HEK293 (cell line): ENCODE results near the gene DHRS12.

Source experiments
- CTCF ChIA-PET: fragments of 350-600 bp; formaldehyde crosslinking; extraction: SDS; loops from one replicate; lab custom pipeline; 2021; ENCODE audit warnings: antibody characterized with exemption; lab: Yijun Ruan, JAX
- POLR2A ChIA-PET: fragments of 300-600 bp; formaldehyde crosslinking; extraction: SDS; loops from one replicate; lab custom pipeline; 2020; ENCODE audit warnings: antibody characterized with exemption, inconsistent platforms; lab: Yijun Ruan, JAX
- H3K27ac ChIP-seq: fragments of 200-500 bp; sonication (Bioruptor generic); 2 replicates; pipeline ENCODE4 v1.5.1; 2014; ENCODE audit warnings: low read depth, low read length, control low read depth, inconsistent platforms; ENCODE audit errors: extremely low read depth
- H3K36me3 ChIP-seq, 2 experiments: fragments of 200-500 bp in 1 of 2; sonication (Bioruptor generic) in 1 of 2; 1 replicate in 1 of 2; 2 replicates in 1 of 2; pipeline ENCODE4 v1.5.1; 2014 to 2017; ENCODE audit warnings: inconsistent platforms in 2 of 2, low read length in 2 of 2; ENCODE audit not compliant: control insufficient read depth in 2 of 2, insufficient read depth in 1 of 2
- H3K4me1 ChIP-seq: fragments of 200-500 bp; sonication (Bioruptor generic); 2 replicates; pipeline ENCODE4 v1.5.1; 2014; ENCODE audit warnings: mild to moderate bottlenecking, low read length, inconsistent platforms; ENCODE audit not compliant: control insufficient read depth, insufficient read depth
- H3K4me3 ChIP-seq: 2 replicates; pipeline ENCODE4 v1.5.1; 2011; ENCODE audit warnings: low read depth, mild to moderate bottlenecking, control low read depth, low read length, moderate library complexity
- H3K9me3 ChIP-seq: fragments of 200-500 bp; sonication (Bioruptor generic); 2 replicates; pipeline ENCODE4 v1.5.1; 2014; ENCODE audit warnings: low read depth, low read length, inconsistent platforms; ENCODE audit not compliant: control insufficient read depth, insufficient read depth
- MEIS1 ChIP-seq: sonication (generic); formaldehyde crosslinking; IDR thresholded peaks from 2 replicates; pipeline ENCODE4 v1.8.1; 2022; ENCODE audit warnings: missing genetic modification reagents, mild to moderate bottlenecking, borderline replicate concordance
- SP3 ChIP-seq: fragments of 450-650 bp; formaldehyde crosslinking; IDR thresholded peaks from 2 replicates; pipeline ENCODE4 v1.5.1; 2016; ENCODE audit warnings: missing biosample characterization, missing genetic modification characterization
- ZNF169 ChIP-seq: fragments of 450-650 bp; formaldehyde crosslinking; IDR thresholded peaks from 2 replicates; pipeline ENCODE4 v1.5.1; 2016; ENCODE audit warnings: missing biosample characterization, missing genetic modification characterization
- ZNF175 ChIP-seq: fragments of 450-650 bp; formaldehyde crosslinking; IDR thresholded peaks from 2 replicates; pipeline ENCODE4 v1.5.1; 2016; ENCODE audit warnings: missing biosample characterization, missing genetic modification characterization
- ZNF184 ChIP-seq: fragments of 450-650 bp; IDR thresholded peaks from 2 replicates; pipeline ENCODE4 v1.5.1; 2018; ENCODE audit warnings: missing biosample characterization, mild to moderate bottlenecking, missing genetic modification characterization
- ZNF529 ChIP-seq: fragments of 450-650 bp; formaldehyde crosslinking; IDR thresholded peaks from 2 replicates; pipeline ENCODE4 v1.5.1; 2017; ENCODE audit warnings: missing genetic modification characterization, missing biosample characterization; ENCODE audit not compliant: insufficient replicate concordance
- ZNF530 ChIP-seq: fragments of 450-650 bp; formaldehyde crosslinking; IDR thresholded peaks from 2 replicates; pipeline ENCODE4 v1.5.1; 2016; ENCODE audit warnings: low read depth, missing biosample characterization, missing genetic modification characterization
- ZNF544 ChIP-seq: fragments of 450-650 bp; formaldehyde crosslinking; IDR thresholded peaks from 2 replicates; pipeline ENCODE4 v1.5.0; 2017; ENCODE audit warnings: missing biosample characterization, missing genetic modification characterization
- ZNF548 ChIP-seq: fragments of 450-650 bp; formaldehyde crosslinking; IDR thresholded peaks from 2 replicates; pipeline ENCODE4 v1.5.1; 2016; ENCODE audit warnings: missing biosample characterization, missing genetic modification characterization
- ZNF558 ChIP-seq: fragments of 450-650 bp; formaldehyde crosslinking; IDR thresholded peaks from 2 replicates; pipeline ENCODE4 v1.5.1; 2016; ENCODE audit warnings: missing biosample characterization, missing genetic modification characterization
- ZNF600 ChIP-seq: fragments of 450-650 bp; formaldehyde crosslinking; IDR thresholded peaks from 2 replicates; pipeline ENCODE4 v1.5.1; 2016; ENCODE audit warnings: missing biosample characterization, missing genetic modification characterization
- ZNF660 ChIP-seq: fragments of 450-650 bp; IDR thresholded peaks from 2 replicates; pipeline ENCODE4 v1.5.1; 2018; ENCODE audit warnings: missing biosample characterization, mild to moderate bottlenecking, missing genetic modification characterization
- ZNF701 ChIP-seq: fragments of 450-650 bp; formaldehyde crosslinking; IDR thresholded peaks from 2 replicates; pipeline ENCODE4 v1.5.1; 2016; ENCODE audit warnings: missing biosample characterization, missing genetic modification characterization
- ZNF747 ChIP-seq: fragments of 450-650 bp; formaldehyde crosslinking; IDR thresholded peaks from 2 replicates; pipeline ENCODE4 v1.5.1; 2016; ENCODE audit warnings: missing biosample characterization, missing genetic modification characterization
- ZNF785 ChIP-seq: fragments of 450-650 bp; formaldehyde crosslinking; IDR thresholded peaks from 2 replicates; pipeline ENCODE4 v1.5.1; 2016; ENCODE audit warnings: missing biosample characterization, missing genetic modification characterization
- ZNF791 ChIP-seq: fragments of 450-650 bp; formaldehyde crosslinking; IDR thresholded peaks from 2 replicates; pipeline ENCODE4 v1.5.1; 2016; ENCODE audit warnings: missing biosample characterization, missing genetic modification characterization
- TF ChIP-seq, protein P1 (sequence below): fragments of 450-650 bp; formaldehyde crosslinking; IDR thresholded peaks from 2 replicates; pipeline ENCODE4 v1.5.1; 2016; ENCODE audit warnings: missing biosample characterization, missing genetic modification characterization, borderline replicate concordance
- TF ChIP-seq, protein P2 (sequence below): sonication (generic); formaldehyde crosslinking; IDR thresholded peaks from 2 replicates; pipeline ENCODE4 v1.8.1; 2022; ENCODE audit warnings: mild to moderate bottlenecking, moderate library complexity, missing genetic modification reagents
- TF ChIP-seq, protein P3 (sequence below): fragments of 450-650 bp; formaldehyde crosslinking; IDR thresholded peaks from 2 replicates; pipeline ENCODE4 v1.5.1; 2016; ENCODE audit warnings: missing biosample characterization, missing genetic modification characterization

Gene DHRS12

DNA sequence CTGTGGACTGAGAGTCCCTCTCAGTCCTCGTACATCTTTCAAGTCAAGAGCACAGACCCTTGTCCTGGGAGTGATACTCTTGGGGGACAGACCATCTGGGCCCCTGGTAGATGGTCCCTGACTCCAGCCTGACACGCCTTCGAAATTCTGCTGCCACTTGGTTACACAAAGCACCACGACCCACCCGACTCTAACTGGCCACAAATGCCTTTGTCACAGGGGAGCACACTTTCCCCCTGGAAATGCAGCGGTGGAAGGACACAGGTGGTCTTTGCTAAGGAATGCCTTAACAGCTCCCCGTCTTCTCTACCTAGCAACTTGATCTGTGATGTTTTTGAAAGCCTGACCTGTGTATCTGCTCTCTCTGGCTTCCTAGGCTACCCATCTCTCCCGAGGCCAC is 13.8 kb upstream of the DHRS12 start (continued):
- TF ChIP-seq, protein P1, sequence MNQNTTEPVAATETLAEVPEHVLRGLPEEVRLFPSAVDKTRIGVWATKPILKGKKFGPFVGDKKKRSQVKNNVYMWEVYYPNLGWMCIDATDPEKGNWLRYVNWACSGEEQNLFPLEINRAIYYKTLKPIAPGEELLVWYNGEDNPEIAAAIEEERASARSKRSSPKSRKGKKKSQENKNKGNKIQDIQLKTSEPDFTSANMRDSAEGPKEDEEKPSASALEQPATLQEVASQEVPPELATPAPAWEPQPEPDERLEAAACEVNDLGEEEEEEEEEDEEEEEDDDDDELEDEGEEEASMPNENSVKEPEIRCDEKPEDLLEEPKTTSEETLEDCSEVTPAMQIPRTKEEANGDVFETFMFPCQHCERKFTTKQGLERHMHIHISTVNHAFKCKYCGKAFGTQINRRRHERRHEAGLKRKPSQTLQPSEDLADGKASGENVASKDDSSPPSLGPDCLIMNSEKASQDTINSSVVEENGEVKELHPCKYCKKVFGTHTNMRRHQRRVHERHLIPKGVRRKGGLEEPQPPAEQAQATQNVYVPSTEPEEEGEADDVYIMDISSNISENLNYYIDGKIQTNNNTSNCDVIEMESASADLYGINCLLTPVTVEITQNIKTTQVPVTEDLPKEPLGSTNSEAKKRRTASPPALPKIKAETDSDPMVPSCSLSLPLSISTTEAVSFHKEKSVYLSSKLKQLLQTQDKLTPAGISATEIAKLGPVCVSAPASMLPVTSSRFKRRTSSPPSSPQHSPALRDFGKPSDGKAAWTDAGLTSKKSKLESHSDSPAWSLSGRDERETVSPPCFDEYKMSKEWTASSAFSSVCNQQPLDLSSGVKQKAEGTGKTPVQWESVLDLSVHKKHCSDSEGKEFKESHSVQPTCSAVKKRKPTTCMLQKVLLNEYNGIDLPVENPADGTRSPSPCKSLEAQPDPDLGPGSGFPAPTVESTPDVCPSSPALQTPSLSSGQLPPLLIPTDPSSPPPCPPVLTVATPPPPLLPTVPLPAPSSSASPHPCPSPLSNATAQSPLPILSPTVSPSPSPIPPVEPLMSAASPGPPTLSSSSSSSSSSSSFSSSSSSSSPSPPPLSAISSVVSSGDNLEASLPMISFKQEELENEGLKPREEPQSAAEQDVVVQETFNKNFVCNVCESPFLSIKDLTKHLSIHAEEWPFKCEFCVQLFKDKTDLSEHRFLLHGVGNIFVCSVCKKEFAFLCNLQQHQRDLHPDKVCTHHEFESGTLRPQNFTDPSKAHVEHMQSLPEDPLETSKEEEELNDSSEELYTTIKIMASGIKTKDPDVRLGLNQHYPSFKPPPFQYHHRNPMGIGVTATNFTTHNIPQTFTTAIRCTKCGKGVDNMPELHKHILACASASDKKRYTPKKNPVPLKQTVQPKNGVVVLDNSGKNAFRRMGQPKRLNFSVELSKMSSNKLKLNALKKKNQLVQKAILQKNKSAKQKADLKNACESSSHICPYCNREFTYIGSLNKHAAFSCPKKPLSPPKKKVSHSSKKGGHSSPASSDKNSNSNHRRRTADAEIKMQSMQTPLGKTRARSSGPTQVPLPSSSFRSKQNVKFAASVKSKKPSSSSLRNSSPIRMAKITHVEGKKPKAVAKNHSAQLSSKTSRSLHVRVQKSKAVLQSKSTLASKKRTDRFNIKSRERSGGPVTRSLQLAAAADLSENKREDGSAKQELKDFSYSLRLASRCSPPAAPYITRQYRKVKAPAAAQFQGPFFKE (tag by site-specific recombination): no peak
- no peak for TF ChIP-seq ZNF544 (tag by site-specific recombination)
- TF ChIP-seq, all 188 proteins: peak for 0

DNA sequence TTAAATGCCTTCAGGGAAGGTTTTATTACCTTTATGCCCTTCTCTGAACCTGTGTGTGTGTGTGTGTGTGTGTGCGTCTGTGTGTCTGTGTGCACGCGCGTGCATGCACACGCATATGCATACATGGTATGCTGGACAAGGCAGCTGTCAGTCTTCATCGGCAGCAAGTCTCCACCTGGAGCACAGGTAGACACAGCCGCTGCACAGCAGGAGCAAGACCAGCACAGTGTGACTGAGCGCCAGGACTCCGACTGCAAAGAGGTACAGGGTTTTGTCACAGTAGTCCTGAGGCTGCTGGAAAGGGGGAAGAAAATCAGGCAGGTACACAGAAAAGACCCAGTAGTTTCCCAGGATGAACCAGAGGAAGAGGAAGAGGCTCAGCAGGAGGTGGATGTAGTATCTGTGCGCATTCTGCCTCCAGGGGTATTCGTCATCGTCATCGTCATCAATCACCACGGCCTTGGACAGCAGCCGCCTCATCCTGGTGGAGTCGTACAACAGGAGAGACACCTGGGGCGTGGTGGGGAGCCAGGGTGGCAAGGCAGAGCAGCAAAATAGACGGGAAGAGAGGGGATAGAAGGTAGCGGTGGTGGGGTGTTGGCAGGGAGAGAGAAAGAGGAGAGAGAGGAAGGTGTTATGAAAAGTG is 12.8 kb upstream of the DHRS12 start:
- CTCF ChIA-PET: interaction anchor here (0.7 to 3.7 kb wide), 7 partner anchors 11 to 311 kb away, joined by 3 to 30 read pairs (median 8); partner anchors contain the start of gene NEK5
- TF ChIP-seq ZNF558 (tag by site-specific recombination) (no peak), MEIS1 (CRISPR knock-in tag) (0 out of 2 replicates have a peak, but pooled peaks have one; percentile 64), SP3 (tag by site-specific recombination) (no peak), ZNF791 (tag by site-specific recombination) (no peak), ZNF529 (tag by site-specific recombination) (no peak), ZNF660 (tag by site-specific recombination) (no peak)
- TF ChIP-seq, all 188 proteins: peak for 1
- H3K27ac ChIP-seq: no peak overlapping the region
- POLR2A ChIA-PET: no interaction called here
- H3K4me1 ChIP-seq: no peaks in the 10 kb centered on the region
- no peaks in the 10 kb centered on the region for H3K36me3 ChIP-seq
- no peak overlapping the region for H3K4me3 ChIP-seq
- H3K9me3 ChIP-seq: no peaks in the 10 kb centered on the region

DNA sequence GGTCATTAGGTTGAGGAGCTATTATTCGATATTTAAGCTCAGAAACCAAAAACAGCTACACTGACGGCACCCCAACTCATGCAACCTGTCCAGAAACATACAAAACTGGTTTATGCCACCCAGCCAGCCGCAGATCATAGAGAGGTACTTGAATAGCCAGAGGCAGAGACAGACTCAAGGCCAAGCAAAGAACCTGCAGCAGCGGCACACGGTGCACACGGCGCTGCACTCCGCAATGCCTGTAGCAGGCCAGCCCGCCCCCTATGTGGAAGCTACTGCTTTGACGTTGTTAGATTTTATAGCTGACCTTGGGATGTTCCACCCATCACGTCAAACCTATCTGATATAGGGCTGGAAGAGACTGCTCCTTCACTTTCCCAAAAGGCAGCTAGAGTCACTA is 11.9 kb upstream of the DHRS12 start:
- CTCF ChIA-PET: interaction anchor here (0.6 to 3.7 kb wide), 18 partner anchors 9 to 579 kb away, joined by 3 to 30 read pairs (median 3); partner anchors contain the start of gene NEK5

DNA sequence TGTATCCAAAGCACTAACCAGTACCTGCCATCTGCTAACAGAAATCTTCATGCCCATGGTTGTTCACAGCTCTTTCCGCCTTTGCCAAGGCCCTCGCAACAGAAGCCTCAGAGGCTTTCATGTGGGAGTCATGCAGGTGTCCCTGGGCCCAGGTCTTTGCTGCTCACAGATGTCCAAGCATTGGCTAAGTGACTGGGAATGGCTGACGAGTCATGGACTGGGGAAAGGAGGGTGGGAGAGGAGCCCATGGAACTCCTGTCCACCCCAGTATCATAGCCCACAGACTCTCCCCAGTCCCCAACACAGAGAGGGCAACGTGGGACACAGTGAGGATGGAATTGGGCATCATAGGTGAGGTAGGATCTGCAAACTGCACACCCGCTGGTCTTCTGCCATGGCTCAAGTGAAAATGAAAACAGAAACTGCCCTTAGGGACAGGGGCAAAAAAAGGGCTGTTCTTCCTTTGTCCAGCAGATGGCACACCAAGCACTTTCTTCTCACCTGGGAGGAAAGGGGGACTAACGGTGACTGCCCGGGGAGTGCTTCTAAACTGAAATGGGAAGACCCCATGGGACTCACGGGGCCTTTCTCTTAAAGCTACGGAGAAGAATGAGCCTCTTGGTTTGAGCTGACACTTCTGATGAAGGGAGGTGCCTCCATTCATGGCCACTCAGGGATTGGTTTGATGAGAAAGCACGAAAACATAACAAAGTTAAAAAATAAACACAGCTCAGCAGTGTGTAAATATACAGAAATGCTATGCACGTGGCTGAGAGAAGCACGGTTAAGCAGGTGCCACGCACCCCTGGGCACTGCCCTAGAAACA is 11.1 kb upstream of the DHRS12 start:
- H3K4me1 ChIP-seq: no peaks in the 10 kb centered on the region
- POLR2A ChIA-PET: no interaction called here
- TF ChIP-seq ZNF530 (tag by site-specific recombination): no peak
- TF ChIP-seq ZNF169 (tag by site-specific recombination): no peak
- TF ChIP-seq ZNF548 (tag by site-specific recombination): no peak
- TF ChIP-seq ZNF600 (tag by site-specific recombination): 0 out of 2 replicates have a peak, but pooled peaks have one; percentile 18
- no peak for TF ChIP-seq ZNF175 (tag by site-specific recombination)
- no peak for TF ChIP-seq ZNF184 (tag by site-specific recombination)
- TF ChIP-seq, protein P2, sequence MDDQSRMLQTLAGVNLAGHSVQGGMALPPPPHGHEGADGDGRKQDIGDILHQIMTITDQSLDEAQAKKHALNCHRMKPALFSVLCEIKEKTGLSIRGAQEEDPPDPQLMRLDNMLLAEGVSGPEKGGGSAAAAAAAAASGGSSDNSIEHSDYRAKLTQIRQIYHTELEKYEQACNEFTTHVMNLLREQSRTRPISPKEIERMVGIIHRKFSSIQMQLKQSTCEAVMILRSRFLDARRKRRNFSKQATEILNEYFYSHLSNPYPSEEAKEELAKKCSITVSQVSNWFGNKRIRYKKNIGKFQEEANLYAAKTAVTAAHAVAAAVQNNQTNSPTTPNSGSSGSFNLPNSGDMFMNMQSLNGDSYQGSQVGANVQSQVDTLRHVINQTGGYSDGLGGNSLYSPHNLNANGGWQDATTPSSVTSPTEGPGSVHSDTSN: no peak
- TF ChIP-seq, protein P3, sequence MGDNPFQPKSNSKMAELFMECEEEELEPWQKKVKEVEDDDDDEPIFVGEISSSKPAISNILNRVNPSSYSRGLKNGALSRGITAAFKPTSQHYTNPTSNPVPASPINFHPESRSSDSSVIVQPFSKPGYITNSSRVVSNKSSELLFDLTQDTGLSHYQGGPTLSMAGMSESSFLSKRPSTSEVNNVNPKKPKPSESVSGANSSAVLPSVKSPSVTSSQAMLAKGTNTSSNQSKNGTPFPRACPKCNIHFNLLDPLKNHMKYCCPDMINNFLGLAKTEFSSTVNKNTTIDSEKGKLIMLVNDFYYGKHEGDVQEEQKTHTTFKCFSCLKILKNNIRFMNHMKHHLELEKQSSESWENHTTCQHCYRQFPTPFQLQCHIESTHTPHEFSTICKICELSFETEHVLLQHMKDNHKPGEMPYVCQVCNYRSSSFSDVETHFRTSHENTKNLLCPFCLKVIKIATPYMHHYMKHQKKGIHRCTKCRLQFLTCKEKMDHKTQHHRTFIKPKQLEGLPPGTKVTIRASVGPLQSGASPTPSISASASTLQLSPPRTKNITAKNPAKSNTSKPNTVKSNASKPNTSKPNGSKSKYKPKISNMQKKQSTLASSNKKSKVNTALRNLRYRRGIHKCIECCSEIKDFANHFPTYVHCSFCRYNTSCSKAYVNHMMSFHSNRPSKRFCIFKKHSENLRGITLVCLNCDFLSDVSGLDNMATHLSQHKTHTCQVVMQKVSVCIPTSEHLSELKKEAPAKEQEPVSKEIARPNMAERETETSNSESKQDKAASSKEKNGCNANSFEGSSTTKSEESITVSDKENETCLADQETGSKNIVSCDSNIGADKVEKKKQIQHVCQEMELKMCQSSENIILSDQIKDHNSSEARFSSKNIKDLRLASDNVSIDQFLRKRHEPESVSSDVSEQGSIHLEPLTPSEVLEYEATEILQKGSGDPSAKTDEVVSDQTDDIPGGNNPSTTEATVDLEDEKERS (tag by site-specific recombination): no peak
- TF ChIP-seq ZNF747 (tag by site-specific recombination): no peak

More for the DNA sequence above, 11.9 kb upstream of the DHRS12 start:
- POLR2A ChIA-PET: no interaction called here
- Histone ChIP-seq H3K4me1 (no peaks in the 10 kb centered on the region), H3K4me3 (no peak overlapping the region), H3K36me3 (no peaks in the 10 kb centered on the region), H3K9me3 (no peaks in the 10 kb centered on the region)
- no peak for TF ChIP-seq ZNF701 (tag by site-specific recombination)
- TF ChIP-seq ZNF785 (tag by site-specific recombination): no peak
- TF ChIP-seq, all 188 proteins: peak for 0
- no peak overlapping the region for H3K27ac ChIP-seq

More for the DNA sequence above, 11.1 kb upstream of the DHRS12 start:
- Histone ChIP-seq H3K9me3 (no peaks in the 10 kb centered on the region), H3K36me3 (no peaks in the 10 kb centered on the region), H3K4me3 (peak overlapping the region; percentile 5; the same call in 1 of the 2 replicates), H3K27ac (no peak overlapping the region)
- CTCF ChIA-PET: interaction anchor here (0.6 to 3.7 kb wide), 25 partner anchors 9 to 690 kb away, joined by 3 to 30 read pairs (median 3); partner anchors contain the start of gene NEK5
